Inflammatory macrophage (primary cell): ENCODE measurements around the gene MEGF8.

ENCODE experiments used
- DNase-seq, 2 donors: peaks; one replicate each; pipeline ENCODE4 v3.0.0-alpha.2; 2020 to 2022

MEGF8 gene

DNA sequence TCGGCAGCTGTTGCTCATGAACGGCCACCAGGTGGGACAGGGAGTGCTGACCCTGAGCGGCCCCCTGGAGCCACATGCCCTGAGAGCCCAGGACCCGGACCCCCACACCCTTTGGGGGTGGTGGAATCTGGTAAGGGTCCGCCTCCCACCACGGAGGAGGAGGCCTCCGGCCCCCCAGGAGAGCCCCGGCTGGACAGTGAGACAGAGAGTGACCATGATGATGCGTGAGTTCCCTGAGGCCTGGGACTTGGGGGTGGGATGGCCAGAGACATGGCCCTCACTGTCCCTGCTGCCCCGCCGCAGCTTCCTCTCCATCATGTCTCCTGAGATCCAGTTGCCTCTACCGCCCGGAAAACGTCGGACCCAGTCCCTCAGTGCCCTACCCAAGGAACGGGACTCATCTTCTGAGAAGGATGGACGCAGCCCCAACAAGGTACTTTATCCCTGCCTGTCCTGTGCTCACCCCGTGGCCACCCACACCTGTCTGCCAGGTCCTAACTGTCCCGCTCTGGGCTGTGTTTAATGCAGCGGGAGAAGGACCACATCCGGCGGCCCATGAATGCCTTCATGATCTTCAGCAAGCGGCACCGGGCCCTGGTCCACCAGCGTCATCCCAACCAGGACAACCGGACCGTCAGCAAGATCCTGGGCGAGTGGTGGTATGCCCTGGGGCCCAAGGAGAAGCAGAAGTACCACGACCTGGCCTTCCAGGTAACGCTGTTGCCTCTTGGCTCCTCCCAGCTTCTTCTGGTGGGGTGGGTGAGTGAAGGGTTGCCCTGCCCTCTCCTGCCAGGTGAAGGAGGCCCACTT, 38.2 kb upstream of the MEGF8 start:
- no peak for DNase-seq

DNA sequence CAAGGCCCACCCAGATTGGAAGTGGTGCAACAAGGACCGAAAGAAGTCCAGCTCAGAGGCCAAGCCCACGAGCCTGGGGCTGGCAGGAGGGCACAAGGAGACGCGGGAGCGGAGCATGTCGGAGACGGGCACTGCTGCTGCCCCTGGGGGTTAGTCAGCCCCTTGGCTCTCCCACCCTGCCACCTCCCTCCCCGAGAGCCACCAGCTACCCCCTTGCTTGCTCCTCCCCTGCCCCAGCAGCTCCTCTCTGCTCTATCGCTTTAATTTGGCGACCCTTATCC, 37.7 kb upstream of the MEGF8 start:
- DNase-seq, result no peak

DNA sequence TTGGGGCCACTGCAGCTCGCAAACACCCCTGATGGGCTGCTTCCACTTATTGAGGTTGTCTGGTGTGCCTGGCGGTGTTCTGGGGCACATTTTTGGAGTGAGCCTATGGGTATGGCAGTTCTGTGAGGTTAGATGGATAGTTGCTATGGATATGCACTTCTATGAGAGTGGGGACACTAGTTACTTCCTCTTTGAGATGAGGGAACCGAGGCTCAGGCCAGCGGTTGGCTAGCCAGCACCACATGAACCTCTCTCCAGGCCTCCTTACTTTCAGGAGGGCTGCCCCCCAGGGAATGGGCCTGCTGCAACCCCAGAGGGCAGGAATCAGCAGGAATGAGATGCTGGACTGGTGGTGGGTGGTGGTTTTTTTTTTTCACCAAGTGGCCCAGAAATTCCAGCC, 37.0 kb upstream of the MEGF8 start:
- peak; percentile 35 to 39 for DNase-seq

DNA sequence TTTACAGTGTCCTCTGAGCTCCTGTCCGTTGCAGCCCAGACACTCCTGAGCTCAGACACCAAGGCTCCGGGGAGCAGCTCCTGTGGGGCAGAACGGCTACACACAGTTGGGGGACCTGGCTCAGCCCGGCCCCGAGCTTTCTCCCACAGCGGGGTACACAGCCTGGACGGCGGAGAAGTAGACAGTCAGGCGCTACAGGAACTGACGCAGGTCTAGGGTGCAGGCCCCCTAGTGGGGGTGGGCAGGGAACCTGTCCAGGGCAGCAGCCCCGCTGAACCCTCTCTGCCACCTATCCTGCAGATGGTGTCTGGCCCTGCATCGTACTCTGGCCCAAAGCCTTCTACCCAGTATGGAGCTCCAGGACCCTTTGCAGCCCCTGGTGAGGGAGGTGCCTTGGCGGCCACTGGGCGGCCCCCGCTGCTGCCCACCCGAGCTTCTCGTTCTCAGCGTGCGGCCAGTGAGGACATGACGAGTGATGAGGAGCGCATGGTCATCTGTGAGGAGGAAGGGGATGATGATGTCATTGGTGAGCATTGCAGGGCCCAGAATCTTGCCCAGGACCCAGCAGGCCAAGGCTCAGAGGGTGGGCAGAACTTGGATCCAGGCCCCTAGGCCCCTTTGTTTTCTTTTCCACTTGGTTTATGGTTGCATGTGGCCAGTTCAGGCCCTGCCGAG, 36.4 kb upstream of the MEGF8 start:
- DNase-seq, result no peak

DNA sequence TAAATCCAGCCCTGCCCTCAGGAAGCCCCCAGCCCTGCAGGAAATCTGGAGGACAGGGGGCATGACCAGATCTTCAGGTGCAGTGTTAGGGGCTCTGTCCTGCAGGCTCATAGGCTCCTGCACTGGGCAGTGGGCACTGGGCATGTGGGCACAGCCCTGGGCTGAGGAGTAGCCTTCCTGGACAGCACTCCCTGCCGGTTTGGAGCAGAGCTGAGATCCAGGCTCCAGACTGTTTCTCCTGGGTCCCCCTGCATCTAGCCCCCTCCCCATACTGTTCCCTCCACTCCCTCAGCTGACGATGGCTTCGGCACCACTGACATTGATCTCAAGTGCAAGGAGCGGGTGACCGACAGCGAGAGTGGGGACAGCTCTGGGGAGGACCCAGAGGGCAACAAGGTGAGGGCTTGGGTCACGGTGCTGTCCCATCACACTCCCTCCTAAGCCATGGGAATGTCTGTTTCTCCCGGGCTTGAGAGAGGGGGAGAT, 35.8 kb upstream of the MEGF8 start:
- DNase-seq, result no peak

DNA sequence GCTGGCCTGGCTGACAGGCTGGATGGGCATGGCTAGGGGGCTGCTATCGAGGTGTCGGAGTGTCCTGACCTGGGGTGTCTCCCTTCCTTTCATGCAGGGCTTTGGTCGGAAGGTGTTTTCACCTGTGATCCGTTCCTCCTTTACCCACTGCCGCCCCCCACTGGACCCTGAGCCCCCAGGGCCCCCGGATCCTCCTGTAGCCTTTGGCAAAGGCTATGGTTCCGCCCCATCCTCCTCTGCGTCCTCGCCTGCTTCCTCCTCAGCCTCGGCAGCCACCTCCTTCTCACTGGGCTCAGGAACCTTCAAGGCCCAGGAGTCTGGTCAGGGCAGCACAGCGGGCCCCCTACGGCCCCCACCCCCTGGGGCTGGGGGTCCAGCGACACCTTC, 35.3 kb upstream of the MEGF8 start:
- no peak for DNase-seq

DNA sequence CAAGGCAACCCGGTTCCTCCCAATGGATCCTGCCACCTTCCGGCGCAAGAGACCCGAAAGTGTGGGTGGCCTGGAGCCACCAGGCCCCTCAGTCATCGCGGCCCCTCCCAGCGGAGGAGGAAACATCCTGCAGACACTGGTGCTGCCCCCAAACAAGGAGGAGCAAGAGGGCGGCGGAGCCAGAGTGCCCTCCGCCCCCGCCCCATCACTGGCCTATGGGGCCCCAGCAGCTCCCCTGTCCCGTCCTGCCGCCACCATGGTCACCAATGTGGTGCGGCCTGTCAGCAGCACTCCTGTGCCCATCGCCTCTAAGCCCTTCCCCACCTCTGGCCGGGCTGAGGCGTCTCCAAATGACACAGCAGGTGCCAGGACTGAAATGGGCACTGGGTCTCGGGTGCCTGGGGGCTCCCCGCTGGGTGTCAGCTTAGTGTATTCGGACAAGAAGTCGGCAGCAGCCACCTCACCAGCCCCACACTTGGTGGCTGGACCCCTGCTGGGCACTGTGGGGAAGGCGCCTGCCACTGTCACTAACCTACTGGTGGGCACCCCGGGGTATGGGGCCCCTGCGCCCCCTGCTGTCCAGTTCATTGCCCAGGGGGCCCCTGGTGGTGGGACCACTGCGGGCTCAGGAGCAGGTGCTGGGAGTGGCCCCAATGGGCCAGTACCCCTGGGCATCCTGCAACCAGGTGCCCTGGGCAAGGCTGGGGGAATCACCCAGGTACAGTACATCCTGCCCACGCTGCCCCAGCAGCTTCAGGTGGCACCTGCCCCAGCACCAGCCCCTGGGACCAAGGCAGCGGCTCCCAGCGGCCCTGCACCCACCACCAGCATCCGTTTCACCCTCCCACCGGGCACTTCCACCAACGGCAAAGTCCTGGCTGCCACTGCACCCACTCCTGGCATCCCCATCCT, 34.7 kb upstream of the MEGF8 start:
- DNase-seq, result no peak

DNA sequence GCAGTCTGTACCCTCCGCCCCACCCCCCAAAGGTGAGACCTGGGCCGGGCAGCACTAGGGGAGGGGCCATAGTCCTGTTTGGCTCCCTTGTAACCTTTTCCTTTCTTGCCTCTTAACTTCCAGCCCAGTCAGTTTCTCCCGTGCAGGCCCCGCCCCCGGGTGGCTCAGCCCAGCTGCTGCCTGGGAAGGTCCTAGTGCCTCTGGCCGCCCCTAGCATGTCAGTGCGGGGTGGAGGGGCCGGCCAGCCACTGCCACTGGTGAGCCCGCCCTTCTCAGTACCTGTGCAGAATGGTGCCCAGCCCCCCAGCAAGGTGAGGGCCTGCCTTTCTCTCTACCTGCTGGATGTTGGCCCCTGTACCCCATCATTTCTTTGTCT, 34.0 kb upstream of the MEGF8 start:
- DNase-seq, result no peak

DNA sequence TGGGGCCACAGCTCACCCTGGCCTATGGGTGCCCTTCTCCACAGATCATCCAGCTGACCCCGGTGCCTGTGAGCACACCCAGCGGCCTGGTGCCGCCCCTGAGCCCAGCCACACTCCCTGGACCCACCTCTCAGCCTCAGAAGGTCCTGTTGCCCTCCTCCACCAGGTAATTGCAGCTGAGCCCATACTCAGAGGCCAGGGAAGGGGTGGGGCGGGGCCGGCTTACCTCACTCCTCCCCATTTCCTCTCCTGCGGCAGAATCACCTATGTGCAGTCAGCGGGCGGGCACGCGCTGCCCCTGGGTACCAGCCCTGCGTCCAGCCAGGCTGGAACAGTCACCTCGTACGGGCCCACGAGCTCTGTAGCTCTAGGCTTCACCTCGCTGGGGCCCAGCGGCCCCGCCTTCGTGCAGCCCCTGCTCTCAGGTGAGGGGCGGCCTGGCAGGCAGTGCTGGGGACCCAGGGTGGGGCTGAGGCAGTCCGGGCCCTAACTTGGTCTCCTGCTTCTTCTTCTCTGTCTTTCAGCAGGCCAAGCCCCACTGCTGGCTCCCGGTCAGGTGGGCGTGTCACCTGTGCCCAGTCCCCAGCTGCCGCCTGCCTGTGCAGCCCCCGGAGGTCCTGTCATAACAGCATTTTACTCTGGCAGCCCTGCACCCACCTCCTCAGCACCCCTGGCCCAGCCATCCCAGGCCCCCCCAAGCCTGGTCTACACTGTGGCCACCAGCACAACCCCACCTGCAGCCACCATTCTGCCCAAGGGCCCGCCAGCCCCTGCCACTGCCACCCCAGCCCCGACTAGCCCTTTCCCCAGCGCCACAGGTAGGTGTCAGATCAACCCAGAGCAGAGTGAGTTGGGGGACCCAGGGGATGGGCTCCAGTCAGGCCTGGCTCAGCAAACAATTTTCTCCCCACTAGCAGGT, 33.1 kb upstream of the MEGF8 start:
- no peak for DNase-seq

DNA sequence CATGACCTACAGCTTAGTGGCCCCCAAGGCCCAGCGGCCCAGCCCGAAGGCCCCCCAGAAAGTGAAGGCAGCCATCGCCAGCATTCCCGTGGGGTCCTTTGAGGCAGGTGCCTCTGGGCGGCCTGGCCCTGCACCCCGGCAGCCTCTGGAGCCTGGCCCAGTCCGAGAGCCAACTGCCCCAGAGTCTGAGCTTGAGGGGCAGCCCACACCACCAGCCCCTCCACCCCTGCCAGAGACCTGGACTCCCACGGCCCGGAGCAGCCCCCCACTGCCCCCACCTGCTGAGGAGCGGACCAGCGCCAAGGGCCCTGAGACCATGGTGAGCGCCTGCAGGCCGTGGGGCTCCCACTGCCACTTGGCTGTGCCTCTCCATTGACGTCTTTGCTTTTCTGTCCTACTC, 32.5 kb upstream of the MEGF8 start:
- no peak for DNase-seq

DNA sequence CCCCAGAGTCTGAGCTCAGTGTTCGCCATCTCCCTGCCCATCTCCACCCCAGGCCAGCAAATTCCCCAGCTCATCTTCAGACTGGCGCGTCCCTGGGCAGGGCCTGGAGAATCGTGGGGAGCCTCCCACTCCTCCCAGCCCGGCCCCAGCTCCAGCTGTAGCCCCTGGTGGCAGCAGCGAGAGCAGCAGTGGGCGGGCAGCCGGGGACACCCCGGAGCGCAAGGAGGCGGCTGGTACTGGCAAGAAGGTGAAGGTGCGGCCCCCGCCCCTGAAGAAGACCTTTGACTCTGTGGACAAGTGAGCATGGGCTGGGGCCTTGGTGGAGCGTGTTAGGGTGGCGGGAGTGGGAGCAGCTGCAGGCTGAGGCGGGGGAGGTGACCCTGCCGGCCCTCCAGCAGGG, 31.9 kb upstream of the MEGF8 start:
- DNase-seq, result no peak

DNA sequence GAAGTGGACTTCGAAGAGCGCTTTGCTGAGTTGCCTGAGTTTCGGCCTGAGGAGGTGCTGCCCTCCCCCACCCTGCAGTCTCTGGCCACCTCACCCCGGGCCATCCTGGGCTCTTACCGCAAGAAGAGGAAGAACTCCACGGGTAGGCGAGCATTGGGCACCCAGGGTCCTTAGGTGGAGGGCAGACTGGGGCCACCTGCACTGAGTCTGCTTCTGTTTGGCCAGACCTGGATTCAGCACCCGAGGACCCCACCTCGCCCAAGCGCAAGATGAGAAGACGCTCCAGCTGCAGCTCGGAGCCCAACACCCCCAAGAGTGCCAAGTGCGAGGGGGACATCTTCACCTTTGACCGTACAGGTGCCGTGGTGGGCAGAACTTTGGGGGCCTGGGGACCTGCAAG, 31.5 kb upstream of the MEGF8 start:
- DNase-seq, result no peak

DNA sequence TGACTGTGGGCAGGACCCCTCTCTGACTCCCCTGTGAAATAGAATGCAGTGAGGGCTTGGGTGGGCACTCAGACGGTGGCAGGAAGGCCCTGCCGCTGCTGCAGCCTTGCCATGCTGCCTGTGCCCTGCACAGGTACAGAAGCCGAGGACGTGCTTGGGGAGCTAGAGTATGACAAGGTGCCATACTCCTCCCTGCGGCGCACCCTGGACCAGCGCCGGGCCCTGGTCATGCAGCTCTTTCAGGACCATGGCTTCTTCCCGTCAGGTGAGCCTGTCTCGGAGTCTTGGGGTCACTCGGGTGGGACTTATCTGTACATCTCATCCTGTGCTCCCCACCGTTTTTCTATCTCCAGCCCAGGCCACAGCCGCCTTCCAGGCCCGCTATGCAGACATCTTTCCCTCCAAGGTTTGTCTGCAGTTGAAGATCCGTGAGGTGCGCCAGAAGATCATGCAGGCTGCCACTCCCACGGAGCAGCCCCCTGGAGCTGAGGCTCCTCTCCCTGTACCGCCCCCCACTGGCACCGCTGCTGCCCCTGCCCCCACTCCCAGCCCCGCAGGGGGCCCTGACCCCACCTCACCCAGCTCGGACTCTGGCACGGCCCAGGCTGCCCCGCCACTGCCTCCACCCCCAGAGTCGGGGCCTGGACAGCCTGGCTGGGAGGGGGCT, 30.8 kb upstream of the MEGF8 start:
- no peak for DNase-seq

DNA sequence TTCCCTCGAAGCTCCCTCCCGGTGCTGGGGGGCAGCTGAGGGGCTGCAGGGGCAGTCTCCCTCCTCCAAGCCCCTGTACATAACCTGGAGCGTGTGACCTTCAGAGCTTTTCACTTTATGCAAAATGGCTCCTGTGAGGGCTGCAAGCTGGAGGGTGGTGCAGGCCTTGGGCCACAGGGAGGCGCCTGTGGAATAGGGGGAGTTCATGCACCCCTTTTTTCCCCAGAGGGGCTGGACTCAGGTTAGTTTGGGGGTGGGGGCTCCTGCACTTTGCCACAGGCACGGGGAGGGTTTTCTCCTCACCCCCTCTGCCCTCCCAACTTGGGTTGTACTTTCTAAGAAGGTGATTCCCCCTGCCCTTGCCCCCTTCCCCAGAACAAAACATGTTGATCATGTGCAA, 30.1 kb upstream of the MEGF8 start:
- no peak for DNase-seq

DNA sequence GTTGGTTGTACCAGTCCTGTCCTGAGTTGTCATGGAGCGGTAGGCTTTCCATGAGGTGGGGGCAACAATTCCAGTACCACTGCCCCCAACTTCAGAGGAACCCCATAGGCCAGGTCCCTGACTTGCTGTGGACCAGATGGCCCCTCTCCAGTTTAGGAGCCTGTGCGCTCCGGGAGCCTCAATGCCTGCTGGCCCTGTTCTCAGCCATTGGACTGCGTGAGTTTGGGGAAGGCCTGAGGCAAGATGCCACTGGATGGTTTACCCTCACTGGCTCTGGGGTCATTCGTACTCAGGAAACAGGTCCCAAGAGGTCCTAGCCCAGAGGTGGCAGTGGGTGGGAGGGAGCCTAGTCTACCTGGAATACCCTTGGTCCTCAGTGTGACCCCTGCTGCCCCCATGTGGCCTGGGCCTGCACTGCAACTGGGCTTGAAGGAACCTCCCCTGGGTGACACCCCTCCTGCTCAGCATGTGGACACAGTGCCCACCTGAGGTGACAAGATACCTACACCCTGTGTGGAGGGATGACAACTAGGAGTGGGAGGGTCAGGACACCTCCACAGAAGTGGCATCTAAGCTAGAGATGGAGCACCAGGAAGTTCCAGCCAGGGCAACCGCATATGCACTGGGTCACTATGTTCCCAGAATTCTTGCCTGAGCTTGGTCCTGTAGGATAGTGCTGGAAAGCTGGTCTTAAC, 29.5 kb upstream of the MEGF8 start:
- DNase-seq, result peak; percentile 64 to 69

DNA sequence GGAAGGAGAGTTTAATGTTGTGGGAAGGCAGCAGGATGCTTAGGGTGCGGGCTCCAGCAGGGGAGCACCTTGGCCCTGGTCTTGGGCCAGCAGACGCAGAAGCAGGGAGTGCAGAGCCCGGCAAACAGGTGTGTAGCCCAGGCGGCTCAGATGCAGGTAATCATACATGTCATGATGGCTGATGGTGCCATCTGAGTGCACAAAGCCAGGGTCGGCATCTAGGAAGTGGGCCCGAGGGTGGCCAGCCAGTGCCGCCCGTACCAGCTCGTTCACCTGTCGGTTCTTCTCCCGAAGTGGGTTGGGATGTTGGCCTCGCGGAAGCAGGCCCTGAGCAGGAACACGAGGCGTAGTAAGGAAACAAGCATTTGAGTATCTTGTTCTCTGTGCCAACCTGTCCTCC, 28.4 kb upstream of the MEGF8 start:
- DNase-seq, result no peak

DNA sequence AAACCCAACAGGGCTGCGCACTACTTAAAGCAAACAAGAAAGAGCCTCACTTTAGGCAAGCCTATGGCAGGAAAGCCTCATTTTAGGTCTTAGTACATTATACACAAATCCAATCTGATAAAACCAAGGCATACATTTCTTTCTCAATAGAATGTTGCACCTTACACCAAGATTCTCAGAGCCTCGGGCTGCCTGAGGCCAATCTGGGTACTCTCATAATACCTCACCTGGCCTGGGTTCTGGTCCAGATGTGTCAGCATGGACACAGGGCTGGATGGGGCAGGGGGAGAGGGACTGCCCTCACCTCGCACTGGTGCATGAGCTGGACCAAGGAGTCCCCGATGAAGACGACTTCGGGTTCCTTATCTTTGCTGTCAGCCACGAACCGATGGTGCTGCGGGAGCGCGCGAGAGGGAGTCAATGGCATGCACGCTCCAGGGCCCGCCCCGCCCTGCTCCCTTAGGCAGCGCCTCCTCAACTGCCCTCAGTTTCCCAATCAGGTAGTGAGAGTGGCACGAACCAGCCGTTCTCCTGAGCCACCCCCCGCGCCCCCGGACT, 23.7 kb upstream of the MEGF8 start, which contains the start of gene PRR19:
PRR19 (plus strand) TSS at position 487 of the 558 bp plus-strand sequence. CDS start 7,453 bp downstream, outside the sequence.
- no peak for DNase-seq

DNA sequence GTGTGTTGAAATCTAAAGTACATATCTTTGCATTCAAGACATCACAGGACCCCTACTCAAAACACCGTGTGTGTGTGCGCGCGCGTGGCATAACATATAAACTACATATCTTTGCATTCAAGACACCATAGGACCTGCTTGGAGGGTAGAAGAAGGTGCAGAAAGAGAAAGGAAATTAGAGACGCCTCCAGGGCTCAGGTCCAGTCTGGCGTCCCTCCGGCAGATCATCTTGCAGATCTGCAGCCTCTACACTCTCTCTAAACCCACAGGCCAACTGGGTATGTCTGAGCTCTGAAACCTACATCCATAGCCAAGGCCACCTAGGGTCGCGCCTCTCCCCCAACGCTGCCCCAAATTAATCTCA, 22.4 kb upstream of the MEGF8 start:
- no peak for DNase-seq

DNA sequence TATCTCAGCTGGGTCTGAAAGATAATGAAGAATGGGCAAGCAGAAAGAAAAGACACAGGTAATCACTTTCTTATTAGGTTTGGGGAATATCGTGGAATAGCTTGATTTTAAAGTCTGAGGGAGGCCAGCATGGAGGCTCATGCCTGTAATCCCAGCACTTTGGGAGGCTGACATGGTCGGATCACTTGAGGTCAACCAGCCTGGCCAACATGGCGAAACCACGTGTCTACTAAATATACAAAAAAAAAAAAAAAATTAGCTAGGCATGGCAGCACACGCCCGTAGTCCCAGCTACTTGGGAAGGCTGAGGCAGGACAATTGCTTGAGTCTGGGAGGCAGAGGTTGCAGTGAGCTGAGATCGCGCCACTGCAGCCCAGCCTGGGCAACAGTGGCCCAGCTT, 21.6 kb upstream of the MEGF8 start:
- no peak for DNase-seq

DNA sequence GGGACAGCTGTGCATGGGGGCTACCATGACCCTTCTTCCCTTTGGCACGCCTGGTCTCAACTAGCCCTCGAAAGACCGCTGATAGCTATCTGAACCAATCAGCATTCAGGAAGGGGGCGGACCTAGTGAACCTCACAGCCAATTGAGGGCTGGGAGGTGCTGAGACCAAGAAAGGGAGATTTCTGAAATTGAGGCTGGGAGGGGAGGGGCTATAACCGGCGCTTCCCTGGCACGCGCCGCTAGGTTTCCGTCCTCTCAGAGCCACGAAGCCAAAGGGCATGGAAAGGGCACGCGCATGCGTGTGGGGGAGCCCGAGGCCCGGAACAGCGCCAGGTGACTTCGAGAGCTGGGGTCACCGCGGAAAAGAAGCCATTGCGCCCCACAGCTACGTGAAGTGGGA, 18.8 kb upstream of the MEGF8 start:
- DNase-seq, result no peak

DNA sequence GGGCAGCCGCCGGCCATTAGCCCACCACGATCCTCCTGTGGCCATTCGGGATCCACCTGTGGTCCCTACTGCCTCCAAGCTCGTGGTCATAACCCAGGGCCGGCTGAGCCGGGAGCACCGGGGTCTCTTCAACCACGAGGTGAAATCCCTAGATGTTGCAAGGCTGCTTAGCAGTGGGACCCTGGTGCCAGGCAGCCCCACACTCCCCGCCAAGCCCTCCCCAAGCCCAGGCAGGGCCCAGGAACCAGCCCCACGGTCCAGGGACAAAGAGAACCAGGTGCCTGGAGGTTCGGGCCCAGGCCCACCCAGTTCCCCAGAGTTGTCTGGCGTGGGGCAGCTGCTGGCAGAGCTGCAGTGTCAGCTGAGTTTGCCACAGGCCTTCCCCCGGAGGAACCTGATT, 15.7 kb upstream of the MEGF8 start:
- no peak for DNase-seq
